HG03565 (cell line): Measurements from ENCODE around the gene OTOF.
"Not testable (repeated sequence)": the region's sequence is repeated elsewhere in the genome, so short reads cannot be mapped to it uniquely, and the experiment has no call there.

Experiments
- ATAC-seq: cut with Tn5 transposase; IDR thresholded peaks from one replicate; pipeline ENCODE4 v1.9.1; 2021; ENCODE audit warnings: mild to moderate bottlenecking, moderate library complexity; ENCODE audit not compliant: unreplicated experiment

OTOF gene

DNA sequence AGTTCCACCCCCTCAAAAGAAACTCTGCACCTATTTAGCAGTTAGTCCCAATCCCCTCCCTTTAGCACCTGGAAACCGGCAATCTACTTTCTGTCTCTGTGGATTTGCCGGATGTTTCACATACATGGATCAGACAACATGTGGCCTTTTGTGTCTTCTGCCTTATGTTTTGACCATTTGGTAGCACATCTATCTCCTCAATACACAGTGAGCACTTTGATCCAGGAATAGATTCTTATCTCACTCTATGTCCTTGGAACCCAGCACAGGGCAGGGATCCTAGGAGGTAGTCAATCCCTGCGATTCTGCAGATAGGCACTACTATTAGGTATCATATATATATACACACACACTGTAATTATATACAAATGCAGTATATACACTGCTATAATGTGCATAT is 3.8 kb upstream of the OTOF start:
- no peak for ATAC-seq

- no peak for ATAC-seq
Measured at GRCh38 chr2:26480566-26481423, 2.9 kb upstream of the OTOF start.

GRCh38 chr2:26479789-26480565 is 2.1 kb upstream of the OTOF start:
- no peak for ATAC-seq

DNA sequence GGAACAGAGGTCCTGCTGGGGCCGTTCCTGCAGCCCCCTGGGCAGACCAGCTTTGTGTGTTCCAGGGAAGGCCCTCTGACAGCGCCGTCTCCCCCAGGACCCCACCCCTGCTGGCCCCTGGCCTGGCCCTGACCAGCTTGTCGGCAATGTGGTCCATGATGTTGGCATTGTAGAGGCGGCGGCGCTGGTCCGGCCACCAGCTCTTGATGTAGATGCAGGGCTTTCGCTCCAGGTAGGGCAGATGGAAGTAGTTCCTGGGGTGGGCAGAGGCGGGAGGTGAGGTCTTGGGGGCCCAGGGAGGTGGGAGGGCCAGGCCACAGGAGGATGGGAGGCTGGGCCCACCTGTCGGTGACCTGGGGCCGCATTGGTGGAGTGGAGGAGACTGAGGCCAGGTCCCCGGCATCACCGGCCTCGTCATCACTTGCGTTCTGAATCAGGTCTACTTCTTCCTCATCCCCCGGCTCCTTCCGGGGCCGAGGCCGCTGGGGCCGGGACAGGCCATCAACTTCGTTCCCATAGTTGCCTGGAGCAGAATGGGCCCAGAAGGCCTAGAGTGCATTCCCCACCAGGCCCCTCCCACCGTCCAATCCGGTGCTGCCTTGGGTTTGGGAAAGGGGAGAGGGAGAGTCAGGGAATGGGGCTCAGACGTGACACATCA is 1.3 kb upstream of the OTOF start:
- ATAC-seq, result no peak

- no peak for ATAC-seq
Measured at GRCh38 chr2:26478366-26478765, 442 bp upstream of the OTOF start.

GRCh38 chr2:26477126-26477910 is 606 bp downstream of the OTOF start:
- ATAC-seq, result no peak

DNA sequence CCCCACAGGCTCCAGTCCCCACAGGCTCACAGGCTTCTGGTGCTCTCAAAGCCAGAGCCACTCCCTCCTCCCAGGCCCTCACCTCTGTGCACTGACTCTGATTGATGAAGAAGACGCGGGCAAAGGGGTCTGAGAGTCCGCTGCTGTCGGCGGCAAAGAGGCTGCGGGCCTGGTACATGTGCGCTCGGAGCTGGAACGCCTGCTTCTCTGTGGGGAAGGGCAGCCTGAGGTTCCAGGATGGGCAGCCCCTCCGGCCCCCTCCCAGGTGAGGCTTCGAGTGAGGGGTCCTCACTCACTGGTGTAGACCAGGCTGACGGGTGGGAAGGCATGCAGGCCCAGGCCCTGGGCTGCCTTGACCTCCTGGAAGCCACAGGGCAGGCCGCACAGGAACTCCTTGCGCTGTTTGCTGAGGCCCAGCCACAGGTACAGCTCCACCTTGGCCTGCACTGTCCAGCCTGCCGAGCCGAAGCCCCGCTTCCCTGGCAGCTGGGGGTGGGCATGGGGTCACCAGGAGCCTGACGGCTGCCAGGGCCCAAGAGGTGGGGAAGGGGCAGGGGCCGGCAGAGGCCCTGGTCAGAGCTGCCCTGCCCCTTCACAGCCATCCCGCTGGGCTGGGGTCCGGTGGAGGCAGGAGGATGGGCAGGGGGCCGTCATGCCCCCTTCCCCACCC is 2.0 kb downstream of the OTOF start:
- no peak for ATAC-seq

- no peak for ATAC-seq
Measured at GRCh38 chr2:26475037-26475436, 2.9 kb downstream of the OTOF start.

- ATAC-seq, result no peak
Measured at GRCh38 chr2:26474261-26474785, 3.6 kb downstream of the OTOF start.

DNA sequence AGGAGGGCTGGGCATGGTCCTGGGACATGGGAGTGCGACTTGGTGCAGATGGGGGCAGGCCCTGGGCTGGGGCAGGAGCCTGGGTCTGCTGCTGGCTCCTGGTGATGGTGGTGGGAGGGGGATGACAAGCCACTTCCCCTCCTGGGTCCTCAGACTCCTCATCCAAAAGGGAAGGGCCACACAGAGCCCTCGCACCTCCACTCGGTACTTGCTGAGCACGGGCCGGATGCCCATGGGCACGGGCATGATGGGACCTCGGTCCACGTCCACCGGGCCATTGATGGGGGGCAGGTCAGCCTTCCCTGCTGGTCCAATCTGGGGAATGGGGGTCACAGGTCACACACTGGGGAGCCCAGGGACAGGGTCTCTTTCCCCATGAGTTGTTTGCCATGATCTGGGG is 4.1 kb downstream of the OTOF start:
- ATAC-seq, result no peak

DNA sequence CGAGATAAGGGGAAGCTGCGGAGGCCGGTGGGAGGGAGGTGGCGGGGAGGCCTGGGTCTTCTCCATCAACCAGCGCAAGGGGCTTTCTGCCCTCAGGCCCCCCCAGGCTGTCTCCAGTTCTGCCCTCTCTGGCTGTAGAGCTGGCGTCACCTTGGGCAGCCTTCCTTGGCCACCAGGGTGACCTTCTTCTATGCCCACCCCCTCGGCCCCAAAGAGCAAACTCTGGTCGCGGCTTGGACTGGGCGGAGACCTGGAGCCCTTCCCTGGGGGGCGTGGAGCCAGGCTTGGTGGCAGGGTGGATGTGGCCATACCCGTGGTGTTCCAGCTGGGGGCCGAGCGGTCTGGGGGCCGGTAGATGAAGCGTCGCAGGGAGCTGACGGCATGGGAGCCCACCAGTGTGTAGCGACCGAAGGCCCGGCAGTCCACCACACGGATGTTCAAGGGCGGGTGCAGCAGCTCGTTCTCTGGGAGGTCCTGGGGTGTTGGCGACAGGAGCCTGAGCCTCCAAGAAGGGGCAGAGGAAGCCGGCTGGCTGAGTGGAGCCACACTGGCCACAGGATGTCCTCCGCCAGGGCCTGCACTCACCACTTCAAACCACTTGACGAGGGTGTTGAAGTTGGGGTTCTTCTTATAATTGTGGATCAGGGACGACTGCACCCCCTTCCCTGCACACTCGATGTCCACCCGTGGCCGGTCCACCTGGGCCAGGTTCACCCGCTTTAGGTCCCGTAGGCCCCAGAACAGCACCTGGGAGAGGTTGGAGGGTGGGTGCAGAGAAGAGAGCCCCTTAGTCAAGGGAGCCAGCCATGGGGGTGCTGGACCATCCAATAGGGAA is 4.9 kb downstream of the OTOF start:
- ATAC-seq, result no peak

GRCh38 chr2:26471766-26472706 is 5.9 kb downstream of the OTOF start:
- no peak for ATAC-seq

DNA sequence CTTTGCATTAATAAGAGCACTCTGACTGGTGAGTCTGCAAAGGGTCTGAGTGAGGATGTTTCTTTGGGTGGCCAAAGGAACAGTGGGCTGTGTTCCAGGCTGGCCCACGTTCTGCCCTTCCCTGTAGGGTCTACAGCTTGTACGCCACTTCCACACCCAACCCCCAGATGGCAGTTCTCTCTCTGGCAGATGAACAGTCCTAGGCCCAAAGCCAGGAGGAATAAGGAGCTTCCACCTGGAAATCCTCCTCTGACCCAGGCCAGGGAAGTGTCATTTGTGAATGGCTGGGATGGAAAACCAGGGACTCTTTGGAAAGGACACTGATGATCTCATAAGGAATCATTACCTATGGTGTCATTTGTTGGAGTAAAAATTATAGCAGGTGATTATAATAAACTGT is 6.6 kb downstream of the OTOF start:
- no peak for ATAC-seq

- no peak for ATAC-seq
Measured at GRCh38 chr2:26470601-26471260, 7.2 kb downstream of the OTOF start.

DNA sequence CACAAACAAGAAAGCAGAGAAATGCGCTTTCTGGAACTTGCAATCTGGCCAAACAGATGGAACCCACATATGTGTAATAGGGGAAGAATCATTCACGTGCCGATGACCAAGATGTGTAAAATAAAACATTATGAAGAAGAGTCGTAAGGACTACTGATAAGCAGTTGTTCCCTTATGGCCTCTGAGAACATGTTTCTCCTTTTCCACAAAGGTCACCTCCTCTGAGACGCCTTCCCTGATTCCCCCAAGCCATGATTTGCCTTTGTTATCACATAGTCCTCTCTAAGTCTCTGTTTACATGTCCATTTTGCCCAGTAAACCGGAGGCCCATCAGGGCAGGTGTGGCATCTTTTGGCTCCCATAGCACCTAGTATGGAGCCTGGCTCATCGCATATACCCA is 8.0 kb downstream of the OTOF start:
- no peak for ATAC-seq

- no peak for ATAC-seq
Measured at GRCh38 chr2:26469092-26469710, 8.7 kb downstream of the OTOF start.

GRCh38 chr2:26468544-26468943 is 9.4 kb downstream of the OTOF start:
- ATAC-seq, result not testable (repeated sequence)
